DOHH2 (cell line): Measurements from ENCODE around the gene NDC80.

ENCODE experiments used
- H3F3A ChIP-seq: fragments of 200-600 bp; sonication (generic), shearing (Covaris generic); 2 replicates; pipeline ENCODE4 v1.6.0; 2016; ENCODE audit warnings: antibody characterized with exemption, mild to moderate bottlenecking; ENCODE audit not compliant: control insufficient read depth, insufficient read depth
- H3K27ac ChIP-seq: fragments of 200-600 bp; sonication (generic); 2 replicates; pipeline ENCODE4 v1.5.1; 2014; ENCODE audit warnings: low read depth, mild to moderate bottlenecking, low read length, moderate library complexity
- H3K27me3 ChIP-seq: fragments of 200-600 bp; sonication (generic); 2 replicates; pipeline ENCODE4 v1.6.1; 2014; ENCODE audit warnings: mild to moderate bottlenecking, low read length, mixed read lengths; ENCODE audit not compliant: control insufficient read depth
- H3K36me3 ChIP-seq: fragments of 200-600 bp; sonication (generic); 2 replicates; pipeline ENCODE4 v1.6.1; 2014; ENCODE audit warnings: mild to moderate bottlenecking, low read length, moderate library complexity, mixed read lengths; ENCODE audit not compliant: control insufficient read depth
- H3K4me1 ChIP-seq: fragments of 200-600 bp; sonication (generic); 2 replicates; pipeline ENCODE4 v1.6.1; 2014; ENCODE audit warnings: mild to moderate bottlenecking, low read length, mixed read lengths; ENCODE audit not compliant: control insufficient read depth
- H3K4me2 ChIP-seq: fragments of 200-600 bp; sonication (generic); 2 replicates; pipeline ENCODE4 v1.6.0; 2014; ENCODE audit warnings: mild to moderate bottlenecking, low read length, moderate library complexity
- H3K4me3 ChIP-seq: fragments of 200-600 bp; sonication (generic); 2 replicates; pipeline ENCODE4 v1.5.1; 2014; ENCODE audit warnings: mild to moderate bottlenecking, low read length, mixed read lengths
- H3K79me2 ChIP-seq: fragments of 200-600 bp; sonication (generic); 2 replicates; pipeline ENCODE4 v1.6.1; 2014; ENCODE audit warnings: mild to moderate bottlenecking, low read length, mixed read lengths; ENCODE audit not compliant: control insufficient read depth
- H3K9me2 ChIP-seq: fragments of 200-600 bp; sonication (generic); replicated peaks from 2 replicates; pipeline ENCODE4 v1.6.1; 2014; ENCODE audit warnings: mild to moderate bottlenecking, low read length, mixed read lengths; ENCODE audit not compliant: control insufficient read depth
- H3K9me3 ChIP-seq: fragments of 200-600 bp; sonication (generic); 2 replicates; pipeline ENCODE4 v1.6.1; 2014; ENCODE audit warnings: antibody characterized with exemption, low read length, mixed read lengths; ENCODE audit not compliant: control insufficient read depth, insufficient read depth
- H4K20me1 ChIP-seq: fragments of 200-600 bp; sonication (generic); 2 replicates; pipeline ENCODE4 v1.6.0; 2014; ENCODE audit warnings: low read depth, mild to moderate bottlenecking, antibody characterized with exemption, low read length, moderate library complexity; ENCODE audit not compliant: control insufficient read depth, insufficient read depth
- CTCF ChIP-seq: fragments of 200-600 bp; sonication (generic); IDR thresholded peaks from one replicate; pipeline ENCODE4 v1.5.1; 2014; ENCODE audit warnings: antibody characterized with exemption, mild to moderate bottlenecking, low read depth, low read length; ENCODE audit not compliant: poor library complexity, severe bottlenecking
- EZH2phosphoT487 ChIP-seq: fragments of 200-600 bp; sonication (generic); IDR thresholded peaks from 2 replicates; pipeline ENCODE4 v1.6.1; 2017; ENCODE audit warnings: borderline replicate concordance, mild to moderate bottlenecking, antibody characterized with exemption, low read length, moderate library complexity, mixed read lengths

NDC80 gene

GRCh38 chr18:2529154-2529553 lies 42.2 kb upstream of the NDC80 start:
- Histone ChIP-seq H3K36me3 (peaks cover 1% of the 10 kb centered on the region), H3K4me3 (no peak overlapping the region), H4K20me1 (no peaks in the 10 kb centered on the region), H3F3A (no peaks in the 10 kb centered on the region), H3K79me2 (no peaks in the 10 kb centered on the region), H3K27me3 (no peaks in the 10 kb centered on the region), H3K27ac (no peak overlapping the region), H3K9me3 (no peaks in the 10 kb centered on the region), H3K9me2 (no peaks in the 10 kb centered on the region), H3K4me1 (no peaks in the 10 kb centered on the region), H3K4me2 (no peak overlapping the region)
- TF ChIP-seq EZH2phosphoT487 (no peak), CTCF (no peak)

DNA sequence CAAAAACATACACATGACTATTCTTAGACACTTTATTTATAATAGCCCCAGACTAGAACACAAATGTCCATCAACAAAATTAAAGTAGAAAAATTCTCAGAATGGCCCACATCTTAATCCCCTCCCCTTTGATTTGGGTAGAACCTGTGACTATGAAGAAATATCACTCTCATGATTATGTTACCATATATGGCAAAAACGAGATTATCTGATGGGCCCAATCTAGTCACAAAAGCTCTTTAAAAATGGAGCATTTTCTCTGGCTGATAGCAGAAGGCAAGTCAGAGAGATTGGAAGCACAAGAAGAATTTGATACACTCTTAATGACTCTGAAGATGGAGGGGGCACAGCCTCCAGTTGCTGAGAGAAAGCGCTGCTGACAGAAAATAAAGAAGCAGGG lies 39.6 kb upstream of the NDC80 start:
- TF ChIP-seq EZH2phosphoT487 (no peak), CTCF (no peak)
- Histone ChIP-seq H3K9me2 (no peaks in the 10 kb centered on the region), H3K36me3 (peaks cover 14% of the 10 kb centered on the region)

DNA sequence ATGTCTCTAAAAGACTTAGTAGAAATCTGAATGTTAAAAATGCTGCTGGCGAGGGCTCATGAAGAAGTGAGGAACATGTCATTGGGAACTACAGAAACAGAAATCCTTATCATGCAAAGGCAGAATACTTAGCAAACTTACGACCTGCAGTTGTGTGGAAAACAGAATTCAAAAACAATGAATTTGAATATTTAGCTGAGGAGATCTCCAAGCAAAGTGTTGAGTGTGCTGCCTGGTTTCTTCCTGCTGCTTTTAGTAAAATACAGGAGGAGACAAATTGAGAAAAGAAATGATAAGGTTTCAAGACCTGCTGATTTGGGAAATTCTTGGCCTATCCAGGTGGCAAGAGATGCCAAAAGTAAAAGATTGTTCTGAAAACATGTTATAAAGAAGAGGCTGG lies 38.6 kb upstream of the NDC80 start:
- H3K4me1 ChIP-seq: peaks cover 10% of the 10 kb centered on the region
- H3K9me2 ChIP-seq: no peaks in the 10 kb centered on the region
- H3K27me3 ChIP-seq: no peaks in the 10 kb centered on the region

More for the DNA sequence above, 39.6 kb upstream of the NDC80 start:
- H3F3A ChIP-seq: no peaks in the 10 kb centered on the region
- H3K27me3 ChIP-seq: no peaks in the 10 kb centered on the region
- H3K27ac ChIP-seq: no peak overlapping the region
- no peaks in the 10 kb centered on the region for H4K20me1 ChIP-seq
- H3K4me1 ChIP-seq: peaks cover 10% of the 10 kb centered on the region
- no peaks in the 10 kb centered on the region for H3K9me3 ChIP-seq
- no peak overlapping the region for H3K4me3 ChIP-seq
- no peaks in the 10 kb centered on the region for H3K79me2 ChIP-seq
- no peak overlapping the region for H3K4me2 ChIP-seq

More for the DNA sequence above, 38.6 kb upstream of the NDC80 start:
- H3K4me3 ChIP-seq: no peak overlapping the region
- H3F3A ChIP-seq: no peaks in the 10 kb centered on the region
- H3K79me2 ChIP-seq: no peaks in the 10 kb centered on the region
- peaks cover 14% of the 10 kb centered on the region for H3K36me3 ChIP-seq
- TF ChIP-seq CTCF (no peak), EZH2phosphoT487 (no peak)
- no peak overlapping the region for H3K4me2 ChIP-seq
- H3K27ac ChIP-seq: no peak overlapping the region
- no peaks in the 10 kb centered on the region for H3K9me3 ChIP-seq
- no peaks in the 10 kb centered on the region for H4K20me1 ChIP-seq
